ENCODE measurements around the gene RHBDD3.

Gene RHBDD3

GRCh38 chr22:29267858-29268510, at the start of gene RHBDD3, which contains the start of gene EWSR1:
Gene RHBDD3, minus strand, starts transcription at chr22:29267981. Its CDS starts 2,355 bp downstream, at chr22:29265626.
Gene EWSR1, plus strand, starts transcription at chr22:29268268. Its CDS starts 69 bp downstream, at chr22:29268337.
- DNase-seq (ENCODE audit: low spot score): peak; percentile 98

GRCh38 chr22:29316141-29316828, 48.5 kb upstream of the RHBDD3 start:
- no peak for DNase-seq (ENCODE audit: low spot score)

- no peak for DNase-seq (ENCODE audit: low spot score)
Observed at GRCh38 chr22:29315286-29316140, 47.7 kb upstream of the RHBDD3 start, which contains the start of gene RASL10A. Gene RASL10A, minus strand, starts transcription at chr22:29315697. Its CDS starts 451 bp downstream, at chr22:29315246.

- DNase-seq (ENCODE audit: low spot score): no peak
Observed at GRCh38 chr22:29314537-29315285, 46.9 kb upstream of the RHBDD3 start.

- no peak for DNase-seq (ENCODE audit: low spot score)
Observed at GRCh38 chr22:29313576-29314466, 46.0 kb upstream of the RHBDD3 start.

GRCh38 chr22:29313126-29313575, 45.4 kb upstream of the RHBDD3 start:
- DNase-seq (ENCODE audit: low spot score): no peak

- no peak for DNase-seq (ENCODE audit: low spot score)
Observed at GRCh38 chr22:29312218-29313125, 44.7 kb upstream of the RHBDD3 start.

GRCh38 chr22:29311464-29312217, 43.9 kb upstream of the RHBDD3 start:
- no peak for DNase-seq (ENCODE audit: low spot score)

GRCh38 chr22:29310863-29311339, 43.1 kb upstream of the RHBDD3 start:
- peak; percentile 67 for DNase-seq (ENCODE audit: low spot score)

- DNase-seq (ENCODE audit: low spot score): no peak
Observed at GRCh38 chr22:29310065-29310862, 42.5 kb upstream of the RHBDD3 start.

GRCh38 chr22:29309332-29310064, 41.7 kb upstream of the RHBDD3 start:
- DNase-seq (ENCODE audit: low spot score): no peak

GRCh38 chr22:29308791-29309262, 41.0 kb upstream of the RHBDD3 start:
- DNase-seq (ENCODE audit: low spot score): peak; percentile 22

GRCh38 chr22:29308148-29308790, 40.5 kb upstream of the RHBDD3 start:
- no peak for DNase-seq (ENCODE audit: low spot score)

GRCh38 chr22:29307596-29308147, 39.9 kb upstream of the RHBDD3 start:
- no peak for DNase-seq (ENCODE audit: low spot score)

- no peak for DNase-seq (ENCODE audit: low spot score)
Observed at GRCh38 chr22:29306835-29307595, 39.2 kb upstream of the RHBDD3 start.

Measured in CD4-positive, alpha-beta T cell treated with Interleukin-15 for 4 hours (primary cell).